Mesenteric fat pad (tissue), 1 donor: ENCODE data around the gene EPG5. TPM values are rescaled to one million over a fixed set of nuclear protein-coding genes. Genes with fewer than 3 reads are reported as not detected.
A peak's percentile ranks its signal among the peaks of the same experiment; 100 is the strongest.
"Not testable (repeated sequence)": the region's sequence is repeated elsewhere in the genome, so short reads cannot be mapped to it uniquely, and the experiment has no call there.

Experiments
- DNase-seq: peaks from one replicate; pipeline ENCODE4 v3.0.0-alpha.2; 2020; ENCODE audit warnings: low spot score
- long read RNA-seq: library from polyadenylated mRNA; unstranded; transcript quantifications from one replicate; pipeline ENCODE4 v2.0.0, GENCODE V29; 2020
- total RNA-seq: library from RNA; stranded (reverse); fragmentation: NEBNext Ultra II Directional; extraction: Animal tissue kit (Norgen Biotek cat#: 25700); gene quantifications from one replicate; pipeline ENCODE4 v1.2.1, GENCODE V29; 2021
- donor health status: DM: yes; HTN: yes; CAD: no.

Gene EPG5
- 22.8 TPM for total RNA-seq
- long read RNA-seq, partial matches to known transcripts = 7 of 11 reads
- long read RNA-seq, other reads (novel, unspliced or antisense) = 4 of 11 reads

GRCh38 chr18:45967007-45967706 lies at the start of gene EPG5:
TSS of gene EPG5 (minus strand) at chr18:45967329. CDS start at chr18:45967239, 90 bp downstream.
- DNase-seq = peak; percentile 96

GRCh38 chr18:46013484-46014189 lies 46.5 kb upstream of the EPG5 start:
- DNase-seq = no peak

- DNase-seq = no peak
Measured at GRCh38 chr18:46010676-46011075, 43.5 kb upstream of the EPG5 start.

GRCh38 chr18:46010050-46010449 lies 42.9 kb upstream of the EPG5 start:
- DNase-seq = no peak

GRCh38 chr18:46009125-46009840 lies 42.2 kb upstream of the EPG5 start:
- DNase-seq = no peak

- no peak for DNase-seq
Measured at GRCh38 chr18:46008531-46008930, 41.4 kb upstream of the EPG5 start.

GRCh38 chr18:46007165-46007564 lies 40.0 kb upstream of the EPG5 start:
- DNase-seq = no peak

- no peak for DNase-seq
Measured at GRCh38 chr18:46002934-46003333, 35.8 kb upstream of the EPG5 start.

GRCh38 chr18:46001892-46002291 lies 34.8 kb upstream of the EPG5 start:
- DNase-seq = no peak

- no peak for DNase-seq
Measured at GRCh38 chr18:46001074-46001473, 33.9 kb upstream of the EPG5 start.

- DNase-seq = no peak
Measured at GRCh38 chr18:45999536-45999935, 32.4 kb upstream of the EPG5 start.

- DNase-seq = no peak
Measured at GRCh38 chr18:45998244-45998643, 31.1 kb upstream of the EPG5 start.

GRCh38 chr18:45997700-45998151 lies 30.6 kb upstream of the EPG5 start:
- no peak for DNase-seq

- DNase-seq = no peak
Measured at GRCh38 chr18:45995461-45995860, 28.3 kb upstream of the EPG5 start.

GRCh38 chr18:45993438-45993837 lies 26.3 kb upstream of the EPG5 start:
- no peak for DNase-seq

GRCh38 chr18:45992527-45992926 lies 25.4 kb upstream of the EPG5 start:
- not testable (repeated sequence) for DNase-seq

GRCh38 chr18:45991788-45992187 lies 24.7 kb upstream of the EPG5 start:
- no peak for DNase-seq

GRCh38 chr18:45984546-45985235 lies 17.6 kb upstream of the EPG5 start:
- no peak for DNase-seq

GRCh38 chr18:45981821-45982220 lies 14.7 kb upstream of the EPG5 start:
- no peak for DNase-seq

GRCh38 chr18:45980229-45980628 lies 13.1 kb upstream of the EPG5 start:
- no peak for DNase-seq

- DNase-seq = no peak
Measured at GRCh38 chr18:45978084-45978483, 11.0 kb upstream of the EPG5 start.
